GM21786 (cell line): ENCODE measurements around the gene INSC.

Experiments
- ATAC-seq: cut with Tn5 transposase; IDR thresholded peaks from one replicate; pipeline ENCODE4 v1.9.1; 2021; ENCODE audit not compliant: unreplicated experiment

The INSC gene

GRCh38 chr11:15107730-15108515 lies 6.8 kb upstream of the INSC start:
- ATAC-seq = peak; percentile 53

GRCh38 chr11:15108592-15109130 lies 6.1 kb upstream of the INSC start:
- no peak for ATAC-seq

GRCh38 chr11:15109602-15110001 lies 5.1 kb upstream of the INSC start:
- no peak for ATAC-seq

GRCh38 chr11:15111215-15111614 lies 3.5 kb upstream of the INSC start:
- ATAC-seq = no peak

GRCh38 chr11:15112131-15112541 lies 2.6 kb upstream of the INSC start:
- no peak for ATAC-seq

- peak; percentile 92 for ATAC-seq
Measured at GRCh38 chr11:15113381-15113780, 1.3 kb upstream of the INSC start.

GRCh38 chr11:15115686-15116085 lies 963 bp downstream of the INSC start:
- ATAC-seq = no peak

- ATAC-seq = no peak
Measured at GRCh38 chr11:15117751-15118150, 3.0 kb downstream of the INSC start.

GRCh38 chr11:15118431-15118830 lies 3.7 kb downstream of the INSC start:
- peak; percentile 54 for ATAC-seq

- ATAC-seq = no peak
Measured at GRCh38 chr11:15119352-15119751, 4.6 kb downstream of the INSC start.

- ATAC-seq = no peak
Measured at GRCh38 chr11:15119826-15120225, 5.1 kb downstream of the INSC start.

- no peak for ATAC-seq
Measured at GRCh38 chr11:15123849-15124248, 9.1 kb downstream of the INSC start.

GRCh38 chr11:15124528-15124927 lies 9.8 kb downstream of the INSC start:
- ATAC-seq = no peak

- ATAC-seq = no peak
Measured at GRCh38 chr11:15127341-15127740, 12.6 kb downstream of the INSC start.

GRCh38 chr11:15128621-15129020 lies 13.9 kb downstream of the INSC start:
- no peak for ATAC-seq

- ATAC-seq = no peak
Measured at GRCh38 chr11:15136166-15136565, 21.4 kb downstream of the INSC start.

- ATAC-seq = no peak
Measured at GRCh38 chr11:15139096-15139770, 24.5 kb downstream of the INSC start.

GRCh38 chr11:15139958-15140659 lies 25.4 kb downstream of the INSC start:
- ATAC-seq = no peak

- ATAC-seq = no peak
Measured at GRCh38 chr11:15141381-15141780, 26.7 kb downstream of the INSC start.

GRCh38 chr11:15142838-15143237 lies 28.1 kb downstream of the INSC start:
- no peak for ATAC-seq

- ATAC-seq = no peak
Measured at GRCh38 chr11:15143855-15144254, 29.1 kb downstream of the INSC start.

GRCh38 chr11:15144347-15144746 lies 29.6 kb downstream of the INSC start:
- ATAC-seq = no peak
